NCI-H2227 treated with DMSO at 0.1 percent for 48 hours (cell line): ENCODE data around the gene CDC37.
"Not testable (repeated sequence)": the region's sequence is repeated elsewhere in the genome, so short reads cannot be mapped to it uniquely, and the experiment has no call there.

Source experiments
- DNase-seq: peaks from one replicate; lab custom pipeline; 2025; lab: John Stamatoyannopoulos, UW

The CDC37 gene

DNA sequence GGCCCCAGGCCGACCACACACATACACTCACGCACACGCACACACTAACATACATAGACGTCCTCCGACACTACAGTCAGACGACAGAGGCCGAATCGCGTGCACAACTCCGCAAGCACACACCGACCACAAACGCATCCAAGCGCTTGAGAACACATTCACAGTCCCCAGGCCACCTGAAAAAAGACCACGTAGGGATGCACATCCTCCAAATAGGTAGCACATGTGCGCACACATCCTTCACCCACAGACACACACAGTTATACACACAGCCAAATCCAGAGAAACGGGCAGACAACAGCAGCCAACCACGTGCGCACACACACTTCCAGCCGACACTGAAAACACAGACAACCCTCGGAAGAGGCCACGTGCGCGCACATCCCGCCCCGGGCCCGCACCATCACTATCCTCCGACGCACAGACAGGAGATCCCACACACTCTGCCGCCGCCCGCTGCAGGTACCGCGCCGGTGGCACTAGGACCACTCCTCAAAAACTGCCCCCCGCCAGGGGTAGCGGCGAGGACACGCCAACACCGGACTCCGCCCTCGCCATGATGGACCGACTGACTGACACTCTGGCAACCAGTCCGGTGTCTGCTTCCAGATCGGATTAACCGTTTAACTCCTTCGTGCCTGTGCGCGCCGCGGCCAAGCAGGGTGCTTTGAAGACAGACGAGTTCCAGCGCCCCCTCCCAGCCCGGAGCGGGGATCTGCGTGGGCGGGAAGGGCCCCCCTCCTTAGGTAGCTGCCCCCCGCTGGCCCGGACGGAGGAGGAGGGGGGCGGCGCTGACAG lies 16.5 kb upstream of the CDC37 start:
- DNase-seq: peak; percentile 70

DNA sequence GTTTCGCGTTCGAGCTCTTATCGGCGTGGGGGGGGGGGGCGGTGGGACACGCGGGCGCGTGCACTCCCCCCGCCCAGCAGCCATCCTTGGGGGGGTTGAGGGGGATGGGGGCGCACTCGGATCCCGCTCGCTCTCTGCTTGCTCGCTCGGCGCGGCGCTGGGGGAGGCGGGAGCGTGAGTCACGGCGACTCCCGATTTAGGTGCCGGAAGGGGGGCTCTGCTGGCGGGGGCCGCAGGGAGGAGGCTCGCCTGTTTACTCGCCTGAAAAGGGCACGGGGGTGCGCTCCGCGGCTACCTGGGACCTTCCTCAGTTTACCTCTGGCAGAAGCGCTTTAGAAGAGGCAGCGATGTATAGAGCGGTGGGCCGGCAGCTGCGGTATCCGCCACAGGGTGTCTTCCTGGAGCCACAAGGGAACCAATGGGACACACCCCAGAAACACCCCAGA lies 15.9 kb upstream of the CDC37 start:
- no peak for DNase-seq

DNA sequence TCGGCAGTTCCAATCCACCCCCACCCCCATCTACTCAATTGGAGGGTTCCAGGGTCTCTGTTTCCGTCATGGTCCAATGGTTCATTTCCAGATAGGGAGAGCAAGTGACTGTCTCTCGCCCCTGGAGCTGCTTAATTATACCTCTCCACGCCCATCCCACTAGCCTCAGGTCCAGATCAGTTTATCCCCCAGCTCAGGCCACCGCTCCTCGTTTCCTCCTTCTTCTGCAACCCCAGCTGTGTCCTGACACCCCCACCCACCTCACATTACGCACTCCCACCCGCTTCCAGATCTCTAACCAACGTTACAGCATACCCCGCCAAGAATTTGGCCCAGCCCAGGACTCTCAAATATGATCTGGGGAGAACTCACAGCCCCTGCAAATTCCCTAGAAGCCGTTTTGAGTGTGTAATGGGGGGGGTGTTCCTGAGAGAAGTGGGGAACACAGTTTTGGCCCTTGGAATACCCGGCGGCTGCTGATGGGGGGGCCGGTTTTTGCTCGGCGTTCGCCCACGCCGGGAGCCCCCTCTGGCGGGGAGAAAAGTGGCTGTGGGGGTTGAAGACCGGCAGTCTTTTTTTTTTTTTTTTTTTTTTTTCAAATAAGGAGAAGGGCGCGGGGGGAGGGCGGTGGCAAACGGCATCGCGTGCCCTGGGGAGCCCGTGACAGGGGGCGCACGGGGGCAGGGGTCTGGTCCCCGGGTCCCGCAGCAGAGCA lies 15.3 kb upstream of the CDC37 start:
- DNase-seq: no peak

DNA sequence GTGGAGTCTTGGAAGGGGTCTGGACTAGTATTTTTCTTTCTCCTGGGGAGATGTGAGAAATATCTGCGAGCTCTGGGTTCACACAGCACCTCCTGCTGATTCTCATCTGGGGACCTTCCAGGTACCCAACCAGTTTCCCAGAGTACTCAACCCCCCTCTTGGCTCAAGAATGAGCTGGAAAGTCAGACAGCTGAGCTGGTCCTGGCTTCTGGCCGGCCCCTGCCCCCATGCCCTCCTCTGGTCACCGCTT lies 14.8 kb upstream of the CDC37 start:
- DNase-seq: no peak

DNA sequence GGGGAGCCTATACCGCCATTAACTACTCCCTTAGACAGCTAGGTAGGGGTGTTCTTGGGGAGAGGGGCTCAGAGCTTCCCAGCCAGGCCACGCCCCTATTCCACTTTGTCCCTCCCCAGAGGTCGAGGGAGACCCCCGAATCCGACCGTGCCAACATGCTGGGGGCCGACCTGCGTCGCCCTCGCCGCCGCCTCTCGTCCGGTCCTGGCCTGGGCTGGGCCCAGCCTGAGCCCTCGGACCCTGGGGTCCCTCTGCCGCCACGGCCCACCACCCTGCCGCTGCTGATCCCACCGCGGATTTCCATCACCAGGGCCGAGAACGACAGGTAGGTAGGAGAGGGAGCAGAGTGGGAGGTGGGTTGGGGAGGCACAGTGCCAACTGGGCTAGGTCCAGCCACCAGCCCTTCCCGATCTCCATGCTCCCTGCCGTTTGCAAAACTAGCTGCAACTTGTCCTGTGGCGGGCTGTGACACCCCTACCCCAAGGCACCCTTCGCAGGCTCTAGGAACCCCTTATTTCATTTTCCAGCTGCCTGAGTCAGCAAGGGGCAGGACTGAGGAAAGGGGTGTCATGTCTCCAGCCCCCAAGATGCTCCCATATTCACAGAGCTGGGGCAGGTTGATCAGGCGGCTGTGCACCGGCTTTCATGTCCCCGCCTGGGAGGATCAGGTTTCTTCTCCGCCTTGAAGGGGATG lies 14.3 kb upstream of the CDC37 start:
- DNase-seq: peak; percentile 13

DNA sequence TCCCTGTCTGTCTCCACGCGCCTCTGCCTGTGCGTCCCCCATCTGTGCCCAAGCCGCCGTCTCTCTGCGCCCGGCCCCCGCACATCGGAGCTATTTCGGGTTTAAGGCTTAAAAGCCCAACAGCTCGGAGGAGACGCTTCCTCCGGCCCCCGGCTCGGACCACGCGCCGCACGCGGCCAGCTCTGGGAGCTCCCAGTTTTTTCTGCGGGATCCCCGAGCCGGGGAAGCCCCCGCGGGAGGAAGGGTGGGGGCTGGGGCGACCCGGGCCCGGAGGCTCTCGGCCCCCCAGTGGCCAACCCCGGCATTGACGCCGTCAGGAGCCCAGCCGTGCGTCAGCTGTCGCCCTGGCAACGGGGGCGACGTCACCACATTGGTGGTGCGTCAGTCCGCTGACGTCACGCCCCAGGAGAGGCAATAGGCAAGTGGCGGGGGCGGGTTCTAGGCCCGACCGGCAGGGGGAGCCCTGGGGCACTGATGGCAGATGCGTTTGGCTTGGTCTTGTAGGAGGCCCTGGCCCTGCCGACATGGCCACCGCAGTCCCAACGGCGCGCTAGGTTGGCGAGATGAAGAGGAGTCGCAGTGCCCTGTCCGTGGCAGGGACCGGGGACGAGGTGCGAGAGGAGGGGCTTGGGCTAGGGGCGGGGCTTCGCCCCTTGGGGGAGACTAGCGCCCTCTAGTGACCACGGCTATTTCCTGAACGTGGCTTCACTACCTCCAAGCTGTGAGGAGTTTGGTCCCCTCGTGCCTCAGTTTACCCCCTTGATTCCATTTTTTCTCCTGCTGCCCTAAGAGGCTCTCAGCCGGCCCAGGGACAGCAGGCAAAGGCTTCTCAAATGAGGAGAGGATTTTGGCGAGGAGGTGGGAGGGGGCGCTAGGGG lies 13.3 kb upstream of the CDC37 start:
- peak; percentile 73 for DNase-seq

DNA sequence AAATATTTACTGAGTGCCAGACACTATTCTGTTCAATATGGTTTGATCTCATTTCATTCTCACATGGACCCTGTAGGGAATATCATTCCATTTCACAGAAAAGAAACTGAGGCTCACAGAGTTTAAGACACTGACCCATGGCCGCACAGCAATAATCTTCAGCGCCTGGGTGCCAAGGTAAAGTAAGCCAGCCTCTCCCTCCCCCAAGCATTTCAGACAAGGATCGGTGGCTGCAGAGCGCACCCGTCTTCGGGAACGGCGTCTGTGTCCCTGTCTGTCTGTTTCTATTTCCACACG lies 12.7 kb upstream of the CDC37 start:
- no peak for DNase-seq

DNA sequence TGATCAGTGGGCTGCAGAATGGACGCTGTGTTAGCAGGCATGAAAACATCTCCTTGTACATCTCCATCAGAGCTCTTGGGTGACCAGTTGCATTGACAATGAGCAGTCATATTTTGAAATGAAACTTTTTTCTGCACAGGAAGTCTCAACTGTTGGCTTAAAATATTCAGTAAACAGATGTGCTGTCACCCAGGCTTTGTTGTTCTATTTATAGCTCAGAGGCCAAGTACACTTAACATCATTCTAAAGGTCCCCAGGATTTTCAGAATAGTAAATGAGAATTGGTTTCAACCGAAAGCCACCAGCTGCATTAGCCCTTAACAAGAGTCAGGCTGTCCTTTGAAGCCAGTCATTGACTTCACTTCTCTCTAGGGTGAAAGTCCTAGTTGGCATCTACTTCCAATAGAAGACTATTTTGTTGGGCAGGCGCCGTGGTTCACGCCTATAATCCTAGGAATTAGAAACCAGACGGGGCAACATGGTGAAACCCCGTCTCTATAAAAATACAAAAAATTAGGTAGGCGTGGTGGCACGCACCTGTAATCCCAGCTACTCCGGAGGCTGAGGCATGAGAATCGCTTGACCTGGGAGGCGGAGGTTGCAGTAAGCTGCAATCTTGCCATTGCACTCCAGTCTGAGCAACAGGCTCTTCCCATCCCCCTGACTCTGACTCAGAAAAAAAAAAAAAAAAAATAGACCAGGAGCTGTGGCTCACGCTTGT lies 9.1 kb upstream of the CDC37 start:
- peak; percentile 30 for DNase-seq

DNA sequence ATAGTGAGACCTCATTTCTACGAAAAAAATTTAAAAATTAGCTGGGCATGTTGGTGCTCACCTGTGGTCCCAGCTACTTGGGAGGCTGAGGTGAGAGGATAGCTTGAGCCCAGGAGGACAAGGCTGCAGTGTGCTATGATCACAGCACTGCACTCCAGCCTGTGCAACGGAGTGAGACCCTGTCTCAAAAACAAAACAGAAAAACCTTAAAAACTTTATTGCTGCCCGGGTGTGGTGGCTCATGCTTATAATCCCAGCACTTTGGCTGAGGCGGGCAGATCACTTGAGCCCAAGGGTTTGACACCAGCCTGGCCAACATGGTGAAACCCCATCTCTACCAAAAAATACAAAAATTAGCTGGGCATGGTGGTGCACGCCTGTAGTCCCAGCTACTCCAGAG lies 7.9 kb upstream of the CDC37 start:
- not testable (repeated sequence) for DNase-seq

DNA sequence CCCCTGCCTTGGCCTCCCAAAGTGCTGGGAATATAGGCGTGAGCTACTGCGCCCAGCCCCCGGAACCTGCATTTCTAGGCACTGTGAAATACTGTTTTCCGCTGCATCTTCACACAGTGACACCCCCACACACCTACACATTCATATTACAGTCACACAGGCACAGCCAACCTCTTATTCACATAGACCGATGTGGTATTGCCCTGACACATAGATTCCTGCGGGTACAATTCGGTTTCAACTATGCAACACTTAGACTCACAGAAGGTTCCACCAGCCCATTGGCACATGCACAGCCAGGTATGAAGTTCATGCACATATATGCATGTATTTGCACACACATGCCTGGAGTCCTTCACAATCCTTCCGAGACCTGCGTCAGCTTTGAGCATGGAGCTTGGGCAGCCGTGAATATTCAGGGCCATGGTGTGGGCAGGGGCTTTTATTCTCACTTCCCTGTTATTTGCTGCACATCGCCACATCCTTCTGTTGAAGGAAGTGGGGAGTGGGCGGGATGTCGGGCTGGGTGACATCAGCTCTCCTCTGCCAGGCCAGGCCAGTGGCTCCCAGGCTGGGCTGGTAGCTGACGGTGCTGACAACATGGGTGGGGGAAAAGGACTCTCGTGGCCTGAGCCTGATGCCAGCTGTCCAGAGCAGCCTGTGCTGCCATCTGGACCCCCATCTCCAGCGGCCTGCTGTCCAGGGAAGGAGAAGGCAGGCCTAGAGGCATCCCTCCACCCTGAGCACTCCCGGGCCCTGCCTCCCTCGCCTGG lies 5.4 kb upstream of the CDC37 start:
- no peak for DNase-seq

DNA sequence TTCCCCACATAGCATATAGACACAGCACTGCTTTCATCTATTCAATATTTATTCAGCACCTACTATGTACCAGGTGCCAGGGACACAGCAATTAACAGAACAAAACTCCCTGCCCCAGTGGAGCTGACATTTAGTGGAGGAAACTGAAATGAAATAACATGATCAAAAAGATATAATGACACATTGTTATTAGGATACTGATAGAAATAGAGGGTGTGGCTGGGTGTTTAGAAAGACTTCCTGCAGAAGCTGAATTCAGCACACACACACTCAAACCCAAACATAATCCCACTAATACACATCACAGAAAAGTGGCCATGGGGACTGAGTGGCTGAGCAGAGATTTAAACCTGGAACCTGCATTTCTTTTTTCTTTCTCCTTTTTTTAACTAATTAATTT lies 3.8 kb upstream of the CDC37 start:
- DNase-seq: no peak

DNA sequence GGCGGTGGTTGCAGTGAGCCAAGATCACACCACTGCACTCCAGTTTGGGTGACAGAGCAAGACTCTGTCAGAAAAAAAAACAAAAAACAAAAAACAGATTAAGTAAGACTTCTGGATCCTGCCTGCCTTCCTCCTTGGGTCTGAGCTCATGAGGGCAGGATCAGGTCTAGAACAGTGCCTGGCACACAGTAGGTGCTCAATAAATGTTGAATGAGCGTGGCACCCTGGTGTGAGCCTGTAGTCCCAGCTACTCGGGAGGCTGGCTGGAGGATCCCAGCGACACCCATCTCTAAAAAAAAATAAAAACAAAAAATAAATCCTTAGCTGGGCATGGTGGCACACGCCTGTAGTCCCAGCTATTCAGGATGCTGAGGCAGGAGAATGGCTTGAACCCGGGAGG lies 2.8 kb upstream of the CDC37 start:
- DNase-seq: no peak

DNA sequence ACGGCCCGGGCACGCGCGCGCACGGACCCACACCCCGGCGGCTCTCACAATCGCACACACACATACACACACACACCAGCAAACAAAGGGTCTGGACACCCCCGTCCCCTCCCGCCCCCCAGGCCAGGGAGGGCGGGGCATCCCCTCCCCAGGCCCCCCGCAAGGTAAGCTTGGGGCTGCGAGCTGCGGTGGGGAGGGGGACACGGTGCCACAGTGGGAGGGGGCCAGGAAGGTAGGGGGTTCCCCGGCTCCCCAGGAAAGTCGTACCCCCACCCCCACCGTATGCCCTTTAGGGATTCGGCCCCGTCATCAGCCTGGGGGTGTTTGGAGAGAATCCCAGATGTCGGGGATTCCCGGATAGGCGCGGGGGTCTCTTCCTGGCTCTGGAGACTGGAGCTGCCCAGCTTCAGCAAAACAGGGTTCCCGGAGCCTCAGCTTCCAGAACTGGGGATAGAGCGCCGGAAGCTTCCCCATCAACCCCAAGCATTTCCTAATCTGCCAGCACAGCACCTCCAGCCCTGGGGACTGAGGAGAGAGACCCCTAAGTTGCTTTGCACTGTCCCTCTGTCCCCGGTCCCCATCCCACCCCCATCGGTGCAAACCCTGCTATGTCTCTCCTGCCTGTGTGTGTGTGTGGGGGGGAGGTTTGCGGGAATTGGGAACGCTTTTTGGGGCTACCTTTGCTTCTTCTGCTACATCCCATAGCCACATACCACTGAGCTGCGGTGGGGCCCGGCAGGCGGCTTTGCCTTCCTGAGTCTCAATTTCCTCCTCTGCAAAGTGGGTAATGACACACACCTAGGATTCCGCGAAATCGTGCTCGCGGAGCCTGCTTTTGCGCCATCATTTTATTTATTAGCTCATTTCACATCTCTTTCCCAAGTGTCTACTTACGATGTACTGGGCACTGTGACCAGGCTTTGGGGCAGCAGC lies 1.8 kb upstream of the CDC37 start:
- no peak for DNase-seq

DNA sequence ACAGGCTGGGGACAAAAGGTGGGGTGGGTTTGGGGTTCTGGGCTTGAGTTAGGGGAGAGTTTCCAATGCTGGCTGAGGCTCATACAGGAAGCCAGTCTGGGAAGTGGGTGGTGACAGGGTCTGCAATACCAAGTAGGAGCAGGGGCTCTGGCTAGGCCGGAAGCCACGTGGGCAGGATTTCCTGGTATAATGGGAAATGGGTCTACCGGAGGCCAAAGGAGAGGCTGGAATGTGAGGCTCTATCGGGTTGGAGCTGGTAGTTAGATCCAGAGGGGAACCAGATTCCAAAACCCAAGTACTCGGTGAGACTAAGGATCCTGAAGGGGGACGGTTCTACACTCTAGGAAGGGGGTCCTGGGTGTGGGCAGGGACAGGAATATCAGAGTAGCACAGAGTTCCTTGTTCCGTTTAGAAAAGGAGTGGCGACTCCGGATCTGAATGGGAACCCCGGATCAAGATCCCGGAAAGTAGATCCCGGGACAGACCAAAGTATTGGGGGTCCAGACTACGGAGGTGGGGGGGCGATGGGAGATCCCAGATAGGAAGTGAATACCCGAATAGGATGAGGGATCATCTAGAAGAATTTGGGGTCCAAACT lies 802 bp downstream of the CDC37 start:
- no peak for DNase-seq

DNA sequence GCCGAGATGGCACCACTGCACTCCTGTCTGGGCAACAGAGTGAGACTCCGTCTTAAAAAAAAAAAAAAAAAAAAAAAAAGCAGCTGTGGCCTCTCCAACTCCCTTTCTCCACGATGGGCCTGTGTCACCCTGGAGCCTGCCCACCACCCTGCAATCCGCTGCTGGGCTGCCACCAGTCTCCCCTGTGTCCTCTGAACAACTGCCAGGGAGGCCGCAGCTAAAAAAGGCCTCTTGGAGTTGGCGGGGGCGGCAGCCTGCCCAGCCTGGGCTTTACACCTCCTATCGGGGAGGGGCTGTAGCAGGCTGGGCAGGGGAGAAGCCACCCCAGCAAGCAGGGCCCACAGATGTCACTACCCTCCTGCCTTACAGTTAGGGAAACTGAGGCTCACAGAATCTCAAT lies 3.5 kb downstream of the CDC37 start:
- DNase-seq: no peak

DNA sequence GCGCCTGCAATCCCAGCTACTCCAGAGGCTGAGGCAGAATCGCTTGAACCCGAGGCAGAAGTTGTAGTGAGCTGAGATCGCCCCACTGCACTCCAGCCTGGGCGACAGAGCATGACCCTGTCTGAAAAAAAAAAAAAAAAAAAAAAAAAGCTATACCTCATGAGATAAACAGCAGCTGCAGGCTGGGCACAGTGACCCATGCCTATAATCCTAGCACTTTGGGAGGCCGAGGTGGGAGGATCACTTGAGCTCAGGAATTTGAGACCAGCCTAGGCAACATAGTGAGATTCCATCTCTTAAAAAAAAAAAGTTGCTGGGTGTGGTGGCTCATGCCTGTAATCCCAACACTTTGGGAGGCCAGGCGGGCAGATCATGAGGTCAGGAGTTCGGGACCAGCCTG lies 4.0 kb downstream of the CDC37 start:
- DNase-seq: not testable (repeated sequence)

DNA sequence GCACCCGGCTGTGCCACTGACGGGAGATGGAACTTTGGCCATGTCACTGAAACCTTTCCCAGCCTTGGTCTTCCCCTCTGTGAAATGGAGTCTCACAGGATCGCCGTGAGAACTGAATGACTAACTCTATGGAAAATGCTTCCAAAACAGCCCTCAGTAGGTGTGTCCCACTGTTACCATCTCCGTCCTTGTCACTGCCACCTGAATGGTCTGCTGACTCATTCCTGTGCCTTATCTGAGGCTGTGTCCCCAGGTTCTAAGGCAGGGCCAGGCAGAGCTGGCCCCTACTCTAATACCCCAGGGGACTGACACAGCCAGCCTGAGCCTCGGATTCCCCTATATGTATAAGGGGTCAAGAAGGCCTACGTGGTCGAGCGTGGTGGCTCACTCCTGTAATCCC lies 4.5 kb downstream of the CDC37 start:
- no peak for DNase-seq

DNA sequence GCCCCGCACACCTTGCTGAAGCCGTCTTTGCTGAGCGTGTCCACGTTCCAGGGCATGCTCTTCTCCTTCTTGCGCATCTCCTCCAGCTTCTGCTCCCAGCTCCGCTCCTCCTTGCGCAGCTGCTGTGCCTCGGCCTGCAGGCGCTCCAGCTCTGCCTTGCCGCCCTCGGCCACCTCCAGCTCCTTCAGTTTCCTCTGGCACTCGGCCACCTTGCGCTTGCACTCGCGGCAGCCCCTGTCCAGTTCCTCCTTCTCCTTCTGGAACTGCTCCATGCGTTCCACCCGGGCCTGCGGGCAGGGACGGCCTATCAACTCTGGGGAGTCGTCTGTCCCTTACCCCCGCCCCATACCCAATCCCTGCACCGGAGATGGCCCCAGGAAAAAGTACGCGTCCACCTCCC lies 7.4 kb downstream of the CDC37 start:
- no peak for DNase-seq

DNA sequence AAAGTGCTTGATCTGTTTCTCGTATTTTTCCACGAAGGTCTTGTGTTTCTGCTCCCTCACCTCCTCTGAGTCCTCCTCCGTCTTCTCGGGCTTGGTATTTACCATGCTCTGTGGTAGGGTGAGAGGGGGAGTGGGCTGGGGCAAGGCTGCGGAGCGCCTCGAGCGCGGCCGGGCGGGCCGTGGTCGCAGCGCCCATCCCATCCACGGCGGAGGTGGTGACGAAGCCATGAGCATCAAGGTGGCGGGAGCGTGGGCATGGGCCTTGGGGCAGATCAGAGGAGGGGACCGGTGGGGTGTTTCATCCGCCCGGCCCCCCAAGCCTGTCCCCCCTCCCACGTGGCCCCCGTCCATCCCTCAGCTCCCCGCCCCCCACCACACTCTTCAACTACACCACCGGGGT lies 7.9 kb downstream of the CDC37 start:
- DNase-seq: no peak

DNA sequence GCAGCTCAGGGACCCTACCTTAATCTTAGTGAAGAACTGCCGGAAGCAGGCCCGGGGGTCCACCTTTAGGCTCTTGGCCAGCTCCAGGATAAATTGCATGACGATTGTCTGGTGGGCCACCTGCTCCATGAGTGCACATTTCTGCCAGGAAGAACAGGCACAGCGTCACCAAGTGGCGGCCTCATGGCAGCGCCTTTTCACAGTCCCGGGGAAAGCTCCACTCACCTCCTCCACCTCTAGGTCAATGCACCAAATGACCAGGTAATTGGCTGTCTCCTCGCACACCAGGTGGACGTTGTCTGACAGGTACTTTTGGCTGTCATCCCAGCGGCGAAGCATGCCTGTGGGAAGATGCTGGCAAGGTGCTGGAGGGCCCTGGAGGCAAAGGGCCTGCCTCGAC lies 8.3 kb downstream of the CDC37 start:
- no peak for DNase-seq
